H1 (cell line): ENCODE results near the gene JMJD1C. TPM values are rescaled to one million over a fixed set of nuclear protein-coding genes. Genes with fewer than 3 reads are reported as not detected.

Source experiments
- CEBPB ChIP-seq: IDR thresholded peaks from 2 replicates; pipeline ENCODE4 v1.6.1; 2012; ENCODE audit warnings: low read depth, low read length
- CHD2 ChIP-seq: IDR thresholded peaks from 2 replicates; pipeline ENCODE4 v1.6.1; 2012; ENCODE audit warnings: low read length, improper control_type of control experiment
- KDM1A ChIP-seq: fragments of 200-600, 300-600 bp; sonication (generic); IDR thresholded peaks from 2 replicates; pipeline ENCODE4 v1.7.1; 2016; ENCODE audit warnings: mild to moderate bottlenecking, low read length, borderline replicate concordance
- NRF1 ChIP-seq: IDR thresholded peaks from 2 replicates; pipeline ENCODE4 v1.6.1; 2011; ENCODE audit warnings: mild to moderate bottlenecking, low read depth, low read length, improper control_type of control experiment
- RBBP5 ChIP-seq: IDR thresholded peaks from 2 replicates; pipeline ENCODE4 v1.7.1; 2012; ENCODE audit warnings: low read depth, mild to moderate bottlenecking, inconsistent platforms, low read length, moderate library complexity, borderline replicate concordance
- RXRA ChIP-seq: IDR thresholded peaks from 2 replicates; pipeline ENCODE4 v1.6.1; 2011; ENCODE audit warnings: low read depth, mild to moderate bottlenecking, low read length, moderate library complexity; ENCODE audit not compliant: insufficient read depth
- SAP30 ChIP-seq: fragments of 300-600 bp; sonication (generic); IDR thresholded peaks from 2 replicates; pipeline ENCODE4 v1.7.1; 2012; ENCODE audit warnings: low read length, moderate library complexity, mild to moderate bottlenecking, inconsistent platforms; ENCODE audit not compliant: insufficient read depth, insufficient replicate concordance
- SP2 ChIP-seq: IDR thresholded peaks from 2 replicates; pipeline ENCODE4 v1.6.1; 2012; ENCODE audit warnings: mild to moderate bottlenecking, low read length, inconsistent platforms
- SRF ChIP-seq: IDR thresholded peaks from 2 replicates; pipeline ENCODE4 v1.6.1; 2011; ENCODE audit warnings: mild to moderate bottlenecking, low read depth, low read length, moderate library complexity
- polyA plus RNA-seq, 7 experiments: library from polyadenylated mRNA; depleted of rRNA in 3 of 7; stranded (reverse) in 5 of 7; unstranded in 2 of 7; fragments of >200 nt in 5 of 7; fragments of 200-250 nt in 2 of 7; gene quantifications; 1 replicate in 5 of 7; 2 replicates in 1 of 7; 4 replicates in 1 of 7; pipeline versions ENCODE4 v1.2.1 to v1.2.3, GENCODE V29; 2011 to 2013; ENCODE audit warnings: missing spikeins in 2 of 7, mixed read lengths in 2 of 7
- total RNA-seq: library from RNA; stranded (reverse); fragmentation: NEBNext Ultra II Directional; extraction: Animal tissue kit (Norgen Biotek cat#: 25700); gene quantifications from 2 replicates; pipeline ENCODE4 v1.2.1, GENCODE V29; 2021
- TF ChIP-seq, protein P1 (sequence below): fragments of 300-600 bp; sonication (generic); IDR thresholded peaks from 2 replicates; pipeline ENCODE4 v1.7.1; 2012; ENCODE audit warnings: low read length, moderate library complexity, mild to moderate bottlenecking, inconsistent platforms; ENCODE audit not compliant: insufficient replicate concordance

JMJD1C gene
- total and polyA plus RNA-seq, 2 of the 8 experiments (the other 6 are each of a cell fraction or from before 2014, with no cell fraction given): 54.5 to 210 TPM

DNA sequence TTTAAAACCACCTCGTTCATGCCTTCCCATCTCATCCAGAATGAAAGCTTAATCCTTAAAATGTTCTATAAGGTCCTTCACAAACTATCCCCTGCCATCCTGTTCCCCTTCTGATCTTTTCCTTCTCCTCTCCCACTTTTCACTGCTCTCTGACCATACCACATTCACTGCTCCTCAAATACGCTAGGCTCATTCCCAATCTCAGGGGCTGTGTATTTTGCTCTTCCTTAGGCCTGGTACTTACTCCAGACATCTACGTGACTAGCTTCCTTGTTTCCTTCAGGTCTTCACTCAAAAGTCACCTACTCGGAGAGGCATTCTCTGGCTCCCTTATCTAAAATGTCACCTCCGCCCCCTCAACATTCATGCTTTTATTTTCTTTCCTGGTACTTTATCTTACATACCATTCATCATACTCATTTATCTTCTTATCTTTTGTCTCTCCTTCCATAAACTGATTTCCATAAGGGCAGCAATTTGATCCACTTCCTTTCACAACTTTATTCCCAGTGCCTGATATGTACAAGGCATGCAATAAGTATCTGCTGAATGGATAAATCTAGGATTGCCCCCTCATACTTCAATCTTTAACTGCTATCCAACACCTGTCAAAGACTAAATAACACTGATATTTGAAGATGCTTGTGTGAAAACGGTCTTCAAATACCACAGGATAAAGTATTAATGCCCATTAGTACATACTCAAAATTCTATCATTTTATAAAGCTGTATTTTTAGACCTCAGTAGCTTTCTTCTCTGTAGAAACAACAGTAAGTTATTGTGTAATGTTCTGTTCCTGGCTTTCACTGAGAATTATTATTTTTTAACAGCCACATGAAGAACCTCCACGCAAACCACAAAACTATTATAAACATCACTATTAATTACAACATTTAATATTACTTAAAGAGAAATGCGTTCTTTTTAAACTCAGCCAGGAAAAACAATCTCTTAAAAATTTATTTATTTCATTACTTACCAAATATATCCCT lies 27.0 kb downstream of the JMJD1C start (continued):
- TF ChIP-seq, protein P1, sequence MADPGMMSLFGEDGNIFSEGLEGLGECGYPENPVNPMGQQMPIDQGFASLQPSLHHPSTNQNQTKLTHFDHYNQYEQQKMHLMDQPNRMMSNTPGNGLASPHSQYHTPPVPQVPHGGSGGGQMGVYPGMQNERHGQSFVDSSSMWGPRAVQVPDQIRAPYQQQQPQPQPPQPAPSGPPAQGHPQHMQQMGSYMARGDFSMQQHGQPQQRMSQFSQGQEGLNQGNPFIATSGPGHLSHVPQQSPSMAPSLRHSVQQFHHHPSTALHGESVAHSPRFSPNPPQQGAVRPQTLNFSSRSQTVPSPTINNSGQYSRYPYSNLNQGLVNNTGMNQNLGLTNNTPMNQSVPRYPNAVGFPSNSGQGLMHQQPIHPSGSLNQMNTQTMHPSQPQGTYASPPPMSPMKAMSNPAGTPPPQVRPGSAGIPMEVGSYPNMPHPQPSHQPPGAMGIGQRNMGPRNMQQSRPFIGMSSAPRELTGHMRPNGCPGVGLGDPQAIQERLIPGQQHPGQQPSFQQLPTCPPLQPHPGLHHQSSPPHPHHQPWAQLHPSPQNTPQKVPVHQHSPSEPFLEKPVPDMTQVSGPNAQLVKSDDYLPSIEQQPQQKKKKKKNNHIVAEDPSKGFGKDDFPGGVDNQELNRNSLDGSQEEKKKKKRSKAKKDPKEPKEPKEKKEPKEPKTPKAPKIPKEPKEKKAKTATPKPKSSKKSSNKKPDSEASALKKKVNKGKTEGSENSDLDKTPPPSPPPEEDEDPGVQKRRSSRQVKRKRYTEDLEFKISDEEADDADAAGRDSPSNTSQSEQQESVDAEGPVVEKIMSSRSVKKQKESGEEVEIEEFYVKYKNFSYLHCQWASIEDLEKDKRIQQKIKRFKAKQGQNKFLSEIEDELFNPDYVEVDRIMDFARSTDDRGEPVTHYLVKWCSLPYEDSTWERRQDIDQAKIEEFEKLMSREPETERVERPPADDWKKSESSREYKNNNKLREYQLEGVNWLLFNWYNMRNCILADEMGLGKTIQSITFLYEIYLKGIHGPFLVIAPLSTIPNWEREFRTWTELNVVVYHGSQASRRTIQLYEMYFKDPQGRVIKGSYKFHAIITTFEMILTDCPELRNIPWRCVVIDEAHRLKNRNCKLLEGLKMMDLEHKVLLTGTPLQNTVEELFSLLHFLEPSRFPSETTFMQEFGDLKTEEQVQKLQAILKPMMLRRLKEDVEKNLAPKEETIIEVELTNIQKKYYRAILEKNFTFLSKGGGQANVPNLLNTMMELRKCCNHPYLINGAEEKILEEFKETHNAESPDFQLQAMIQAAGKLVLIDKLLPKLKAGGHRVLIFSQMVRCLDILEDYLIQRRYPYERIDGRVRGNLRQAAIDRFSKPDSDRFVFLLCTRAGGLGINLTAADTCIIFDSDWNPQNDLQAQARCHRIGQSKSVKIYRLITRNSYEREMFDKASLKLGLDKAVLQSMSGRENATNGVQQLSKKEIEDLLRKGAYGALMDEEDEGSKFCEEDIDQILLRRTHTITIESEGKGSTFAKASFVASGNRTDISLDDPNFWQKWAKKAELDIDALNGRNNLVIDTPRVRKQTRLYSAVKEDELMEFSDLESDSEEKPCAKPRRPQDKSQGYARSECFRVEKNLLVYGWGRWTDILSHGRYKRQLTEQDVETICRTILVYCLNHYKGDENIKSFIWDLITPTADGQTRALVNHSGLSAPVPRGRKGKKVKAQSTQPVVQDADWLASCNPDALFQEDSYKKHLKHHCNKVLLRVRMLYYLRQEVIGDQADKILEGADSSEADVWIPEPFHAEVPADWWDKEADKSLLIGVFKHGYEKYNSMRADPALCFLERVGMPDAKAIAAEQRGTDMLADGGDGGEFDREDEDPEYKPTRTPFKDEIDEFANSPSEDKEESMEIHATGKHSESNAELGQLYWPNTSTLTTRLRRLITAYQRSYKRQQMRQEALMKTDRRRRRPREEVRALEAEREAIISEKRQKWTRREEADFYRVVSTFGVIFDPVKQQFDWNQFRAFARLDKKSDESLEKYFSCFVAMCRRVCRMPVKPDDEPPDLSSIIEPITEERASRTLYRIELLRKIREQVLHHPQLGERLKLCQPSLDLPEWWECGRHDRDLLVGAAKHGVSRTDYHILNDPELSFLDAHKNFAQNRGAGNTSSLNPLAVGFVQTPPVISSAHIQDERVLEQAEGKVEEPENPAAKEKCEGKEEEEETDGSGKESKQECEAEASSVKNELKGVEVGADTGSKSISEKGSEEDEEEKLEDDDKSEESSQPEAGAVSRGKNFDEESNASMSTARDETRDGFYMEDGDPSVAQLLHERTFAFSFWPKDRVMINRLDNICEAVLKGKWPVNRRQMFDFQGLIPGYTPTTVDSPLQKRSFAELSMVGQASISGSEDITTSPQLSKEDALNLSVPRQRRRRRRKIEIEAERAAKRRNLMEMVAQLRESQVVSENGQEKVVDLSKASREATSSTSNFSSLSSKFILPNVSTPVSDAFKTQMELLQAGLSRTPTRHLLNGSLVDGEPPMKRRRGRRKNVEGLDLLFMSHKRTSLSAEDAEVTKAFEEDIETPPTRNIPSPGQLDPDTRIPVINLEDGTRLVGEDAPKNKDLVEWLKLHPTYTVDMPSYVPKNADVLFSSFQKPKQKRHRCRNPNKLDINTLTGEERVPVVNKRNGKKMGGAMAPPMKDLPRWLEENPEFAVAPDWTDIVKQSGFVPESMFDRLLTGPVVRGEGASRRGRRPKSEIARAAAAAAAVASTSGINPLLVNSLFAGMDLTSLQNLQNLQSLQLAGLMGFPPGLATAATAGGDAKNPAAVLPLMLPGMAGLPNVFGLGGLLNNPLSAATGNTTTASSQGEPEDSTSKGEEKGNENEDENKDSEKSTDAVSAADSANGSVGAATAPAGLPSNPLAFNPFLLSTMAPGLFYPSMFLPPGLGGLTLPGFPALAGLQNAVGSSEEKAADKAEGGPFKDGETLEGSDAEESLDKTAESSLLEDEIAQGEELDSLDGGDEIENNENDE: no peak
- TF ChIP-seq RBBP5 (no peak), SAP30 (no peak), SP2 (no peak), SRF (no peak), KDM1A (no peak), RXRA (no peak), CEBPB (no peak), NRF1 (no peak), CHD2 (no peak)
- TF ChIP-seq, all 59 proteins: peak for 0
